Endothelial cell of umbilical vein (primary cell): ENCODE data around the gene VAV2. TPM values are rescaled to one million over a fixed set of nuclear protein-coding genes. Genes with fewer than 3 reads are reported as not detected.

Source experiments
- BruUV-seq: library from RNA; stranded (reverse); fragments of 400-500 nt; replicated peaks from 2 replicates; lab custom pipeline; 2021; lab: Mats Ljungman, UMichigan
- CTCF ChIA-PET: fragments of 300-600, 350-600 bp; sonication (Branson Sonifier 250); formaldehyde crosslinking; loops from one replicate; lab custom pipeline; 2021; ENCODE audit warnings: antibody characterized with exemption, inconsistent platforms; lab: Charles Lee
- POLR2A ChIA-PET: fragments of 300-600, 350-600 bp; sonication (Branson Sonifier 250); formaldehyde crosslinking; loops from one replicate; lab custom pipeline; 2021; ENCODE audit warnings: antibody characterized with exemption, inconsistent platforms; lab: Charles Lee
- DNase-seq: peaks from one replicate; pipeline ENCODE4 v3.0.0-alpha.2; 2011; ENCODE audit warnings: low read depth, low spot score
- FAIRE-seq: peaks from 2 replicates; lab custom pipeline; 2011; peaks lifted over from hg19 to GRCh38; lab: Jason Lieb, UNC
- H2AFZ ChIP-seq: 2 replicates; pipeline ENCODE4 v1.6.0; 2012; ENCODE audit warnings: low read depth, low read length, control low read depth, inconsistent platforms
- H3K27ac ChIP-seq: 2 replicates; pipeline ENCODE4 v1.5.1; 2011; ENCODE audit warnings: low read depth, mild to moderate bottlenecking, control low read depth, low read length, moderate library complexity; ENCODE audit not compliant: insufficient read depth
- H3K27me3 ChIP-seq, 2 experiments: 2 replicates each; pipeline versions ENCODE4 v1.6.0 to v1.6.1; 2011; ENCODE audit warnings: low read length in 2 of 2, mixed read lengths in 1 of 2; ENCODE audit not compliant: control insufficient read depth in 2 of 2, insufficient read depth in 2 of 2
- H3K36me3 ChIP-seq, 2 experiments: 2 replicates in 1 of 2; 3 replicates in 1 of 2; pipeline ENCODE4 v1.5.1; 2011; ENCODE audit warnings: low read length in 2 of 2, mild to moderate bottlenecking in 1 of 2, moderate library complexity in 1 of 2; ENCODE audit not compliant: control insufficient read depth in 2 of 2, insufficient read depth in 2 of 2; ENCODE audit errors: extremely low read depth in 1 of 2
- H3K4me1 ChIP-seq: 3 replicates; pipeline ENCODE4 v1.5.1; 2011; ENCODE audit warnings: mild to moderate bottlenecking, low read length; ENCODE audit not compliant: control insufficient read depth, insufficient read depth; ENCODE audit errors: extremely low read depth
- H3K4me2 ChIP-seq: 2 replicates; pipeline ENCODE4 v1.6.1; 2011; ENCODE audit warnings: low read length, control low read depth, mixed read lengths; ENCODE audit not compliant: insufficient read depth
- H3K4me3 ChIP-seq, 3 experiments: fragments of 200-600 bp in 1 of 3; sonication (generic), shearing (Covaris generic) in 1 of 3; replicated peaks in 1 of 3; 2 replicates each; pipeline ENCODE4 v1.5.1; 2011 to 2016; ENCODE audit warnings: control low read depth in 3 of 3, low read length in 3 of 3, mild to moderate bottlenecking in 2 of 3, inconsistent platforms in 1 of 3, low read depth in 1 of 3, moderate library complexity in 1 of 3; ENCODE audit not compliant: insufficient read depth in 1 of 3
- H3K79me2 ChIP-seq: 2 replicates; pipeline ENCODE4 v1.6.0; 2012; ENCODE audit warnings: low read length, inconsistent platforms; ENCODE audit not compliant: control insufficient read depth, insufficient read depth
- H3K9ac ChIP-seq: replicated peaks from 2 replicates; pipeline ENCODE3; 2011; ENCODE audit warnings: low read length, control low read depth; ENCODE audit not compliant: insufficient read depth; ENCODE audit errors: extremely low read depth
- H3K9me1 ChIP-seq: replicated peaks from 3 replicates; pipeline ENCODE4 v1.6.0; 2011; ENCODE audit warnings: mild to moderate bottlenecking, low read length; ENCODE audit not compliant: control insufficient read depth, insufficient read depth; ENCODE audit errors: extremely low read depth
- H3K9me3 ChIP-seq: replicated peaks from 2 replicates; pipeline ENCODE4 v1.5.1; 2012; ENCODE audit warnings: low read length, inconsistent platforms; ENCODE audit not compliant: control insufficient read depth, insufficient read depth
- H4K20me1 ChIP-seq: replicated peaks from 2 replicates; pipeline ENCODE3; 2011; ENCODE audit warnings: mild to moderate bottlenecking, low read length; ENCODE audit not compliant: control insufficient read depth, insufficient read depth; ENCODE audit errors: extremely low read depth
- CTCF ChIP-seq, 2 donors: IDR thresholded peaks; 1 replicate in 1 of 2; 2 replicates in 1 of 2; pipeline ENCODE4 v1.5.1; 2011; ENCODE audit warnings: low read length in 2 of 2, mild to moderate bottlenecking in 2 of 2, moderate library complexity in 2 of 2, control low read depth in 1 of 2, inconsistent platforms in 1 of 2, low read depth in 1 of 2; ENCODE audit not compliant: insufficient read depth in 1 of 2; ENCODE audit errors: extremely low read depth in 1 of 2
- EZH2 ChIP-seq: IDR thresholded peaks from 2 replicates; pipeline ENCODE4 v1.6.1; 2012; ENCODE audit warnings: borderline replicate concordance, low read depth, mild to moderate bottlenecking, moderate library complexity, low read length, inconsistent platforms; ENCODE audit not compliant: severe bottlenecking
- FOS ChIP-seq: IDR thresholded peaks from 2 replicates; pipeline ENCODE4 v1.6.1; 2011; ENCODE audit warnings: mild to moderate bottlenecking, low read length, moderate library complexity, borderline replicate concordance; ENCODE audit not compliant: insufficient read depth
- GATA2 ChIP-seq: IDR thresholded peaks from 2 replicates; pipeline ENCODE4 v1.7.0; 2011; ENCODE audit warnings: low read depth, mild to moderate bottlenecking, moderate library complexity, mixed read lengths, low read length; ENCODE audit not compliant: insufficient read length, insufficient read depth
- JUN ChIP-seq: IDR thresholded peaks from 2 replicates; pipeline ENCODE4 v1.6.1; 2011; ENCODE audit warnings: borderline replicate concordance, low read depth; ENCODE audit not compliant: insufficient read length, insufficient read depth
- MAX ChIP-seq: IDR thresholded peaks from 2 replicates; pipeline ENCODE4 v1.6.1; 2011; ENCODE audit not compliant: insufficient read depth, insufficient read length
- MYC ChIP-seq: IDR thresholded peaks from one replicate; pipeline ENCODE4 v1.6.1; 2011; ENCODE audit warnings: mild to moderate bottlenecking, low read depth, low read length
- POLR2A ChIP-seq: IDR thresholded peaks from 2 replicates; pipeline ENCODE4 v1.6.1; 2012; ENCODE audit warnings: low read depth, mild to moderate bottlenecking, control low read depth, low read length
- POLR2AphosphoS5 ChIP-seq: IDR thresholded peaks from 2 replicates; pipeline ENCODE4 v1.6.1; 2012; ENCODE audit warnings: low read depth, mild to moderate bottlenecking, control low read depth, low read length, moderate library complexity; ENCODE audit not compliant: insufficient read depth
- dilution Hi-C: fragments of 300-500 bp; cut with MboI; formaldehyde crosslinking; loops from one replicate; pipeline ENCODE4 v1.15.0; 2019; ENCODE audit warnings: low sequenced_read_pairs; ENCODE audit not compliant: extremely low pct_ligation_motif_present
- intact Hi-C: fragments of 100-400 bp; cut with micrococcal nuclease; formaldehyde crosslinking; loops from one replicate; pipeline ENCODE4 v1.10.0; 2022
- polyA plus RNA-seq, 4 experiments: library from polyadenylated mRNA; depleted of rRNA in 3 of 4; stranded (reverse) in 3 of 4; unstranded in 1 of 4; fragments of >200 nt; gene quantifications; 2 replicates each; pipeline versions ENCODE4 v1.2.1 to v1.2.3, GENCODE V29; 2011 to 2012; ENCODE audit warnings: missing spikeins in 1 of 4
- total RNA-seq: library from RNA; stranded (reverse); gene quantifications from 2 replicates; pipeline ENCODE4 v1.2.3, GENCODE V29; 2021

Gene VAV2
- total and polyA plus RNA-seq, 2 donors (not counting 3 experiments of a cell fraction or from before 2014, with no cell fraction given) = 10.6 to 30.6 TPM

- H3K79me2 ChIP-seq = no peaks in the 10 kb centered on the region
- H3K27me3 ChIP-seq = no peaks in the 10 kb centered on the region
- H3K4me2 ChIP-seq = no peak overlapping the region
- H3K4me1 ChIP-seq = no peaks in the 10 kb centered on the region
- H3K4me3 ChIP-seq = no peak overlapping the region
- DNase-seq = no peak
- H3K9me1 ChIP-seq = no peaks in the 10 kb centered on the region
- no peak overlapping the region for H2AFZ ChIP-seq
- POLR2A ChIA-PET = no interaction called here
- H3K36me3 ChIP-seq = peaks cover 0 to 2% of the 10 kb centered on the region in 2 experiments
- CTCF ChIA-PET = no interaction called here
- FAIRE-seq = no peak
- no peaks in the 10 kb centered on the region for H3K9me3 ChIP-seq
- BruUV-seq = no TSS peak
- TF ChIP-seq POLR2AphosphoS5 (no peak), FOS (no peak), JUN (no peak), CTCF (IDR thresholded peaks at IDR 0.05; ENCODE audit: extremely low read depth in 1 of 2, insufficient read depth in 1 of 2, low read depth in 1 of 2, low read length in 2 of 2) (no peak), POLR2A (no peak), MYC (no peak), MAX (no peak), EZH2 (no peak), GATA2 (no peak)
- no peak overlapping the region for H3K9ac ChIP-seq
- intact Hi-C loops (no loop called here), dilution Hi-C loops (no loop called here)
- no peak overlapping the region for H3K27ac ChIP-seq
- H4K20me1 ChIP-seq = no peaks in the 10 kb centered on the region
Measured at GRCh38 chr9:133830711-133831110, 161.4 kb downstream of the VAV2 start.
